Fibroblast of peridontal ligament (primary cell): ENCODE results near the gene FARP2.
"Not testable (repeated sequence)": the region's sequence is repeated elsewhere in the genome, so short reads cannot be mapped to it uniquely, and the experiment has no call there.

ENCODE experiments used
- DNase-seq: peaks from one replicate; pipeline ENCODE4 v3.0.0-alpha.2; 2010; ENCODE audit errors: extremely low read depth

Gene FARP2

GRCh38 chr2:241355983-241356870 lies at the start of gene FARP2:
Gene FARP2 (plus strand): TSS chr2:241356285. CDS start chr2:241373108, 16,823 bp downstream.
- peak; percentile 97 for DNase-seq

GRCh38 chr2:241307055-241307454 lies 49.0 kb upstream of the FARP2 start:
- DNase-seq: no peak

- no peak for DNase-seq
Observed at GRCh38 chr2:241308267-241308666, 47.8 kb upstream of the FARP2 start.

- DNase-seq: no peak
Observed at GRCh38 chr2:241308832-241309500, 47.1 kb upstream of the FARP2 start.

GRCh38 chr2:241309684-241310117 lies 46.4 kb upstream of the FARP2 start:
- no peak for DNase-seq

GRCh38 chr2:241310917-241311566 lies 45.0 kb upstream of the FARP2 start:
- DNase-seq: no peak

- no peak for DNase-seq
Observed at GRCh38 chr2:241312082-241312481, 44.0 kb upstream of the FARP2 start.

- no peak for DNase-seq
Observed at GRCh38 chr2:241313543-241314095, 42.5 kb upstream of the FARP2 start.

GRCh38 chr2:241314226-241315092 lies 41.6 kb upstream of the FARP2 start:
- DNase-seq: peak; percentile 67

GRCh38 chr2:241315093-241315878 lies 40.8 kb upstream of the FARP2 start, which contains the start of gene HDLBP:
Gene HDLBP (minus strand): TSS chr2:241315672. CDS start chr2:241266869, 48,803 bp downstream.
- DNase-seq: peak; percentile 99

- DNase-seq: peak; percentile 51
Observed at GRCh38 chr2:241315879-241316631, 40.0 kb upstream of the FARP2 start, which contains the start of gene SEPTIN2. Gene SEPTIN2 (plus strand): TSS chr2:241315925. CDS start chr2:241324233, 8,308 bp downstream.

- DNase-seq: no peak
Observed at GRCh38 chr2:241316825-241317224, 39.3 kb upstream of the FARP2 start.

GRCh38 chr2:241317391-241317790 lies 38.7 kb upstream of the FARP2 start:
- no peak for DNase-seq

GRCh38 chr2:241318830-241319229 lies 37.3 kb upstream of the FARP2 start:
- not testable (repeated sequence) for DNase-seq

GRCh38 chr2:241320394-241320793 lies 35.7 kb upstream of the FARP2 start:
- no peak for DNase-seq

GRCh38 chr2:241321033-241321432 lies 35.1 kb upstream of the FARP2 start:
- no peak for DNase-seq

GRCh38 chr2:241321886-241322285 lies 34.2 kb upstream of the FARP2 start:
- DNase-seq: no peak

GRCh38 chr2:241323778-241324177 lies 32.3 kb upstream of the FARP2 start:
- DNase-seq: no peak

- DNase-seq: no peak
Observed at GRCh38 chr2:241324775-241325174, 31.3 kb upstream of the FARP2 start.
